H9 (cell line): ENCODE results near the gene MOCS2. TPM values are rescaled to one million over a fixed set of nuclear protein-coding genes. Genes with fewer than 3 reads are reported as not detected.

ENCODE experiments used
- DNase-seq: peaks from one replicate; pipeline ENCODE4 v3.0.0-alpha.2; 2017
- H2AFZ ChIP-seq: one replicate; pipeline ENCODE4 v1.6.1; 2013; ENCODE audit warnings: mild to moderate bottlenecking, low read length, control low read depth, moderate library complexity
- H2AK5ac ChIP-seq: 2 replicates; pipeline ENCODE4 v1.6.1; 2013; ENCODE audit warnings: low read length, control low read depth, mixed read lengths; ENCODE audit not compliant: insufficient read length
- H2BK120ac ChIP-seq: one replicate; pipeline ENCODE4 v1.6.1; 2013; ENCODE audit warnings: low read depth, mild to moderate bottlenecking, low read length, control low read depth, inconsistent platforms; ENCODE audit not compliant: poor library complexity, severe bottlenecking
- H2BK12ac ChIP-seq: 2 replicates; pipeline ENCODE4 v1.6.1; 2013; ENCODE audit warnings: low read length, control low read depth, mixed read lengths, low read depth; ENCODE audit not compliant: insufficient read length
- H2BK15ac ChIP-seq: 2 replicates; pipeline ENCODE4 v1.6.1; 2013; ENCODE audit warnings: low read depth, low read length, control low read depth
- H2BK20ac ChIP-seq: one replicate; pipeline ENCODE4 v1.6.1; 2013; ENCODE audit warnings: low read depth, mild to moderate bottlenecking, low read length, control low read depth, inconsistent platforms; ENCODE audit not compliant: poor library complexity, severe bottlenecking
- H2BK5ac ChIP-seq: 2 replicates; pipeline ENCODE4 v1.6.1; 2013; ENCODE audit warnings: low read length, control low read depth, mixed read lengths; ENCODE audit not compliant: insufficient read length
- H3K14ac ChIP-seq: 2 replicates; pipeline ENCODE4 v1.6.1; 2013; ENCODE audit warnings: low read length, control low read depth; ENCODE audit not compliant: insufficient read depth
- H3K18ac ChIP-seq: 2 replicates; pipeline ENCODE4 v1.6.1; 2013; ENCODE audit warnings: low read depth, mild to moderate bottlenecking, mixed read lengths, low read length, control low read depth; ENCODE audit not compliant: insufficient read length
- H3K23ac ChIP-seq: 2 replicates; pipeline ENCODE4 v1.6.1; 2013; ENCODE audit warnings: low read length, control low read depth, mixed read lengths, low read depth; ENCODE audit not compliant: insufficient read length
- H3K23me2 ChIP-seq: 2 replicates; pipeline ENCODE4 v1.6.1; 2013; ENCODE audit warnings: low read depth, mild to moderate bottlenecking, mixed read lengths, low read length, control low read depth; ENCODE audit not compliant: insufficient read length, poor library complexity, severe bottlenecking
- H3K27ac ChIP-seq: 2 replicates; pipeline ENCODE4 v1.5.1; 2013; ENCODE audit warnings: low read length, control low read depth, mixed read lengths, low read depth; ENCODE audit not compliant: insufficient read length
- H3K27me3 ChIP-seq: 2 replicates; pipeline ENCODE4 v1.6.1; 2013; ENCODE audit warnings: low read length, control low read depth, inconsistent platforms; ENCODE audit not compliant: insufficient read depth
- H3K4ac ChIP-seq: 2 replicates; pipeline ENCODE4 v1.6.1; 2013; ENCODE audit warnings: low read depth, mild to moderate bottlenecking, control low read depth, inconsistent platforms, low read length, moderate library complexity
- H3K4me1 ChIP-seq: 2 replicates; pipeline ENCODE4 v1.6.1; 2013; ENCODE audit warnings: low read length, control low read depth, inconsistent platforms; ENCODE audit not compliant: insufficient read depth
- H3K4me2 ChIP-seq: 2 replicates; pipeline ENCODE4 v1.6.1; 2013; ENCODE audit warnings: low read length, control low read depth, mixed read lengths; ENCODE audit not compliant: insufficient read length, insufficient read depth
- H3K56ac ChIP-seq: 2 replicates; pipeline ENCODE4 v1.6.1; 2013; ENCODE audit warnings: low read depth, mild to moderate bottlenecking, mixed read lengths, low read length, control low read depth; ENCODE audit not compliant: insufficient read length
- H3K79me1 ChIP-seq: 2 replicates; pipeline ENCODE4 v1.6.1; 2013; ENCODE audit warnings: low read depth, mild to moderate bottlenecking, moderate library complexity, low read length, control low read depth, inconsistent platforms; ENCODE audit not compliant: insufficient read depth, poor library complexity, severe bottlenecking
- H3K79me2 ChIP-seq: 2 replicates; pipeline ENCODE4 v1.6.1; 2013; ENCODE audit warnings: low read length, control low read depth, inconsistent platforms; ENCODE audit not compliant: insufficient read depth
- H3K9ac ChIP-seq: 2 replicates; pipeline ENCODE4 v1.6.1; 2013; ENCODE audit warnings: low read length, control low read depth, mixed read lengths; ENCODE audit not compliant: insufficient read length; ENCODE audit errors: extremely low read depth
- H3K9me3 ChIP-seq: one replicate; pipeline ENCODE4 v1.6.1; 2013; ENCODE audit warnings: low read depth, low read length, inconsistent platforms; ENCODE audit not compliant: control insufficient read depth
- H3T11ph ChIP-seq: one replicate; pipeline ENCODE4 v1.6.1; 2013; ENCODE audit warnings: mild to moderate bottlenecking, low read length, control low read depth, inconsistent platforms
- H4K20me1 ChIP-seq: one replicate; pipeline ENCODE4 v1.6.1; 2013; ENCODE audit not compliant: control insufficient read depth, insufficient read length, insufficient read depth
- H4K5ac ChIP-seq: 2 replicates; pipeline ENCODE4 v1.6.1; 2013; ENCODE audit warnings: low read depth, mild to moderate bottlenecking, mixed read lengths, low read length, control low read depth; ENCODE audit not compliant: insufficient read length
- H4K8ac ChIP-seq: replicated peaks from 2 replicates; pipeline ENCODE4 v1.6.1; 2013; ENCODE audit warnings: low read length, control low read depth, mixed read lengths, low read depth; ENCODE audit not compliant: insufficient read length
- H4K91ac ChIP-seq: 2 replicates; pipeline ENCODE4 v1.6.1; 2013; ENCODE audit warnings: low read depth, mild to moderate bottlenecking, moderate library complexity, mixed read lengths, low read length, control low read depth; ENCODE audit not compliant: insufficient read length
- H3K27ac Mint-ChIP-seq, 3 experiments: 2 replicates in 2 of 3; 3 replicates in 1 of 3; pipeline ENCODE4 v1.8.0; 2020 to 2021; ENCODE audit warnings: mixed read lengths in 3 of 3, mild to moderate bottlenecking in 1 of 3, moderate library complexity in 1 of 3
- H3K27me3 Mint-ChIP-seq: 2 replicates; pipeline ENCODE4 v1.8.0; 2021; ENCODE audit warnings: low read depth, mild to moderate bottlenecking, moderate library complexity, mixed read lengths
- H3K36me3 Mint-ChIP-seq, 3 experiments: 2 replicates in 2 of 3; 3 replicates in 1 of 3; pipeline ENCODE4 v1.8.0; 2020 to 2021; ENCODE audit warnings: low read depth in 3 of 3, mixed read lengths in 3 of 3; ENCODE audit not compliant: insufficient read depth in 1 of 3
- H3K4me1 Mint-ChIP-seq, 2 experiments: 2 replicates each; pipeline ENCODE4 v1.8.0; 2020; ENCODE audit warnings: mixed read lengths in 2 of 2
- H3K4me3 Mint-ChIP-seq, 2 experiments: 2 replicates in 1 of 2; 3 replicates in 1 of 2; pipeline ENCODE4 v1.8.0; 2020 to 2021; ENCODE audit warnings: mild to moderate bottlenecking in 2 of 2, mixed read lengths in 2 of 2, moderate library complexity in 1 of 2
- H3K9me3 Mint-ChIP-seq, 2 experiments: 2 replicates in 1 of 2; 3 replicates in 1 of 2; pipeline ENCODE4 v1.8.0; 2020; ENCODE audit warnings: mild to moderate bottlenecking in 2 of 2, mixed read lengths in 2 of 2, moderate library complexity in 1 of 2
- CTCF ChIP-seq: fragments of 200-600 bp; sonication (generic); conservative IDR thresholded peaks from 3 replicates; pipeline ENCODE4 v1.8.0; 2021; ENCODE audit warnings: antibody characterized with exemption, mild to moderate bottlenecking
- WGBS: extraction: QIAGEN DNeasy Blood & Tissue Kit; methylation state at CpG from one replicate; pipeline ENCODE4 v1.1.7; 2013; ENCODE audit warnings: missing lambda C conversion rate, low lambda C conversion rate, mixed read lengths; ENCODE audit not compliant: insufficient read length; ENCODE audit errors: extremely low coverage; 5-methylcytosine and 5-hydroxymethylcytosine counted together
- total RNA-seq: library from RNA; stranded (reverse); gene quantifications from 2 replicates; pipeline ENCODE4 v1.2.1, GENCODE V29; 2021

MOCS2 gene
- total RNA-seq, 1 experiment from 2014 or later = 24.8 TPM

- no peak overlapping the region for H4K8ac ChIP-seq
- H4K91ac ChIP-seq = no peak overlapping the region
- no peaks in the 10 kb centered on the region for H3K79me2 ChIP-seq
- no peak overlapping the region for H2AK5ac ChIP-seq
- H3K4ac ChIP-seq = no peak overlapping the region
- H3K79me1 ChIP-seq = no peaks in the 10 kb centered on the region
- no peak overlapping the region for H3K56ac ChIP-seq
- Mint-ChIP-seq H3K9me3 (no peaks in the 10 kb centered on the region), H3K27me3 (no peaks in the 10 kb centered on the region), H3K27ac (no peak overlapping the region), H3K4me3 (no peak overlapping the region), H3K36me3 (peaks cover 0 to 12% (median 3%) of the 10 kb centered on the region in 3 experiments; a peak in 3 of 7 replicates), H3K4me1 (peaks cover 7 to 9% of the 10 kb centered on the region in 2 experiments)
- no peak for TF ChIP-seq CTCF
- no CpG with 5 or more reads among the region's 7 CpGs for WGBS
- no peak overlapping the region for H2AFZ ChIP-seq
- no peak overlapping the region for H3K27ac ChIP-seq
- H2BK20ac ChIP-seq = no peak overlapping the region
- H3K4me1 ChIP-seq = no peaks in the 10 kb centered on the region
- no peaks in the 10 kb centered on the region for H3K23me2 ChIP-seq
- H3K4me2 ChIP-seq = no peak overlapping the region
- H3K23ac ChIP-seq = no peak overlapping the region
- no peak overlapping the region for H3K18ac ChIP-seq
- no peak overlapping the region for H2BK12ac ChIP-seq
- no peak overlapping the region for H2BK5ac ChIP-seq
- H2BK120ac ChIP-seq = no peak overlapping the region
- H4K5ac ChIP-seq = no peak overlapping the region
- no peaks in the 10 kb centered on the region for H4K20me1 ChIP-seq
- no peak for DNase-seq
- H3T11ph ChIP-seq = no peak overlapping the region
- H3K14ac ChIP-seq = no peak overlapping the region
- no peak overlapping the region for H2BK15ac ChIP-seq
- H3K27me3 ChIP-seq = no peaks in the 10 kb centered on the region
- no peaks in the 10 kb centered on the region for H3K9me3 ChIP-seq
- H3K9ac ChIP-seq = no peak overlapping the region
Measured at GRCh38 chr5:53095217-53095616, 14.3 kb downstream of the MOCS2 start.
